Fibroblast of lung (primary cell): ENCODE results near the gene LRRC3. TPM values are rescaled to one million over a fixed set of nuclear protein-coding genes. Genes with fewer than 3 reads are reported as not detected.

Experiments
- DNase-seq, 2 donors: peaks; one replicate each; pipeline versions ENCODE4 v3.0.0 to v3.0.0-alpha.2; 2010; ENCODE audit warnings: low read depth in 2 of 2
- H2AFZ ChIP-seq: 2 replicates; pipeline ENCODE4 v1.5.1; 2012; ENCODE audit warnings: low read length, control low read depth, inconsistent platforms
- H3K27ac ChIP-seq: 2 replicates; pipeline ENCODE4 v1.5.1; 2011; ENCODE audit warnings: low read length, control low read depth; ENCODE audit not compliant: insufficient read depth
- H3K27me3 ChIP-seq: 2 replicates; pipeline ENCODE4 v1.5.1; 2011; ENCODE audit warnings: mild to moderate bottlenecking, low read length; ENCODE audit not compliant: control insufficient read depth, insufficient read depth
- H3K36me3 ChIP-seq: 2 replicates; pipeline ENCODE4 v1.5.1; 2011; ENCODE audit warnings: low read length; ENCODE audit not compliant: control insufficient read depth, insufficient read depth
- H3K4me1 ChIP-seq: 2 replicates; pipeline ENCODE4 v1.5.1; 2011; ENCODE audit warnings: low read length; ENCODE audit not compliant: control insufficient read depth, insufficient read depth; ENCODE audit errors: extremely low read depth
- H3K4me2 ChIP-seq: 2 replicates; pipeline ENCODE4 v1.5.1; 2011; ENCODE audit warnings: low read length, control low read depth; ENCODE audit not compliant: insufficient read depth; ENCODE audit errors: extremely low read depth
- H3K4me3 ChIP-seq, 4 experiments: fragments of 200-600 bp in 1 of 4; sonication (generic) in 1 of 4; replicated peaks in 1 of 4; 2 replicates each; pipeline ENCODE4 v1.5.1; 2011 to 2016; ENCODE audit warnings: low read length in 4 of 4, low read depth in 3 of 4, mild to moderate bottlenecking in 3 of 4, control low read depth in 2 of 4, inconsistent platforms in 1 of 4, mixed read lengths in 1 of 4; ENCODE audit not compliant: insufficient read depth in 1 of 4; ENCODE audit errors: control extremely low read depth in 1 of 4
- H3K79me2 ChIP-seq: 2 replicates; pipeline ENCODE4 v1.5.1; 2012; ENCODE audit warnings: mild to moderate bottlenecking, low read length, inconsistent platforms; ENCODE audit not compliant: control insufficient read depth, insufficient read depth
- H3K9ac ChIP-seq: 2 replicates; pipeline ENCODE4 v1.5.1; 2011; ENCODE audit warnings: mild to moderate bottlenecking, low read length, control low read depth; ENCODE audit not compliant: insufficient read depth
- H3K9me3 ChIP-seq: 2 replicates; pipeline ENCODE4 v1.5.1; 2012; ENCODE audit warnings: low read depth, low read length; ENCODE audit not compliant: control insufficient read depth, insufficient read depth
- H4K20me1 ChIP-seq: 2 replicates; pipeline ENCODE4 v1.5.1; 2011; ENCODE audit warnings: low read length; ENCODE audit not compliant: control insufficient read depth, insufficient read depth; ENCODE audit errors: extremely low read depth
- CTCF ChIP-seq, 2 donors: IDR thresholded peaks in 1 of 2; conservative IDR thresholded peaks in 1 of 2; 1 replicate in 1 of 2; 2 replicates in 1 of 2; pipeline ENCODE4 v1.5.1; 2011 to 2012; ENCODE audit warnings: low read length in 2 of 2, control low read depth in 1 of 2, inconsistent platforms in 1 of 2, low read depth in 1 of 2, mild to moderate bottlenecking in 1 of 2
- EZH2 ChIP-seq: IDR thresholded peaks from 2 replicates; pipeline ENCODE4 v1.5.1; 2012; ENCODE audit warnings: low read length, control low read depth, mild to moderate bottlenecking; ENCODE audit errors: missing control alignments
- polyA plus RNA-seq, 2 donors: library from polyadenylated mRNA; depleted of rRNA in 1 of 2; stranded (reverse) in 1 of 2; unstranded in 1 of 2; fragments of >200 nt; gene quantifications; 2 replicates each; pipeline ENCODE4 v1.2.1, GENCODE V29; 2011 to 2012; ENCODE audit warnings: missing spikeins in 1 of 2
- total RNA-seq: library from RNA; depleted of rRNA; stranded (reverse); fragments of >200 nt; gene quantifications from 2 replicates; pipeline ENCODE4 v1.2.1, GENCODE V29; 2014

LRRC3 gene
- total and polyA plus RNA-seq, 2 donors (not counting 1 experiment from before 2014, with no cell fraction given) = 0.50 to 0.52 TPM

- no peak overlapping the region for H3K9ac ChIP-seq
- no peaks in the 10 kb centered on the region for H3K4me1 ChIP-seq
- H3K27me3 ChIP-seq = no peaks in the 10 kb centered on the region
- no peak overlapping the region for H3K4me3 ChIP-seq
- no peak overlapping the region for H3K27ac ChIP-seq
- no peaks in the 10 kb centered on the region for H3K79me2 ChIP-seq
- no peak overlapping the region for H3K4me2 ChIP-seq
- DNase-seq = no peak
- no peak for TF ChIP-seq EZH2
- no peak for TF ChIP-seq CTCF (conservative IDR thresholded peaks at IDR 0.05 in 1 of 2, IDR thresholded peaks at IDR 0.05 in 1 of 2; ENCODE audit: low read depth in 1 of 2, low read length in 2 of 2)
- H2AFZ ChIP-seq = no peak overlapping the region
- H3K9me3 ChIP-seq = no peaks in the 10 kb centered on the region
- no peaks in the 10 kb centered on the region for H4K20me1 ChIP-seq
- H3K36me3 ChIP-seq = no peaks in the 10 kb centered on the region
These were observed 37.5 kb downstream of the LRRC3 start for GRCh38 chr21:44492567-44493385.

- no peaks in the 10 kb centered on the region for H3K4me1 ChIP-seq
- no peaks in the 10 kb centered on the region for H3K36me3 ChIP-seq
- H3K79me2 ChIP-seq = no peaks in the 10 kb centered on the region
- H3K4me2 ChIP-seq = no peak overlapping the region
- no peaks in the 10 kb centered on the region for H4K20me1 ChIP-seq
- H3K27ac ChIP-seq = no peak overlapping the region
- no peak overlapping the region for H3K4me3 ChIP-seq
- H2AFZ ChIP-seq = no peak overlapping the region
- TF ChIP-seq CTCF (conservative IDR thresholded peaks at IDR 0.05 in 1 of 2, IDR thresholded peaks at IDR 0.05 in 1 of 2; ENCODE audit: low read depth in 1 of 2, low read length in 2 of 2) (no peak), EZH2 (no peak)
- H3K9me3 ChIP-seq = no peaks in the 10 kb centered on the region
- no peak for DNase-seq
- H3K27me3 ChIP-seq = no peaks in the 10 kb centered on the region
- H3K9ac ChIP-seq = no peak overlapping the region
These were observed 39.1 kb downstream of the LRRC3 start for GRCh38 chr21:44494418-44494817.

GRCh38 chr21:44494956-44495355 is 39.6 kb downstream of the LRRC3 start:
- H3K9ac ChIP-seq = no peak overlapping the region
- no peaks in the 10 kb centered on the region for H3K36me3 ChIP-seq
- TF ChIP-seq CTCF (conservative IDR thresholded peaks at IDR 0.05 in 1 of 2, IDR thresholded peaks at IDR 0.05 in 1 of 2; ENCODE audit: low read depth in 1 of 2, low read length in 2 of 2) (no peak), EZH2 (no peak)
- no peaks in the 10 kb centered on the region for H3K27me3 ChIP-seq
- no peaks in the 10 kb centered on the region for H3K79me2 ChIP-seq
- no peaks in the 10 kb centered on the region for H4K20me1 ChIP-seq
- no peak for DNase-seq
- no peak overlapping the region for H3K27ac ChIP-seq
- H3K4me3 ChIP-seq = no peak overlapping the region
- no peak overlapping the region for H2AFZ ChIP-seq
- no peak overlapping the region for H3K4me2 ChIP-seq
- H3K4me1 ChIP-seq = no peaks in the 10 kb centered on the region
- H3K9me3 ChIP-seq = no peaks in the 10 kb centered on the region
